HG03097 (cell line): Measurements from ENCODE around the gene SERGEF.
"Not testable (repeated sequence)": the region's sequence is repeated elsewhere in the genome, so short reads cannot be mapped to it uniquely, and the experiment has no call there.

ENCODE experiments used
- ATAC-seq: cut with Tn5 transposase; IDR thresholded peaks from one replicate; pipeline ENCODE4 v1.9.1; 2021; ENCODE audit not compliant: unreplicated experiment, low FRiP score

SERGEF gene

GRCh38 chr11:17868398-17868797 is 144.4 kb downstream of the SERGEF start:
- not testable (repeated sequence) for ATAC-seq

- ATAC-seq: no peak
Observed at GRCh38 chr11:17867341-17867740, 145.5 kb downstream of the SERGEF start.

- no peak for ATAC-seq
Observed at GRCh38 chr11:17865765-17866428, 146.9 kb downstream of the SERGEF start.

- no peak for ATAC-seq
Observed at GRCh38 chr11:17864478-17864941, 148.3 kb downstream of the SERGEF start.

- ATAC-seq: no peak
Observed at GRCh38 chr11:17861036-17861755, 151.7 kb downstream of the SERGEF start.

- ATAC-seq: no peak
Observed at GRCh38 chr11:17859552-17859951, 153.3 kb downstream of the SERGEF start.

- no peak for ATAC-seq
Observed at GRCh38 chr11:17855531-17856290, 157.1 kb downstream of the SERGEF start.

GRCh38 chr11:17853280-17853679 is 159.6 kb downstream of the SERGEF start:
- ATAC-seq: no peak

- ATAC-seq: no peak
Observed at GRCh38 chr11:17852246-17852645, 160.6 kb downstream of the SERGEF start.

GRCh38 chr11:17851697-17852096 is 161.2 kb downstream of the SERGEF start:
- ATAC-seq: no peak

- no peak for ATAC-seq
Observed at GRCh38 chr11:17850336-17850735, 162.5 kb downstream of the SERGEF start.

- no peak for ATAC-seq
Observed at GRCh38 chr11:17848715-17849114, 164.1 kb downstream of the SERGEF start.

GRCh38 chr11:17846852-17847453 is 165.9 kb downstream of the SERGEF start:
- no peak for ATAC-seq

GRCh38 chr11:17845431-17845881 is 167.4 kb downstream of the SERGEF start:
- ATAC-seq: no peak

GRCh38 chr11:17840101-17840548 is 172.7 kb downstream of the SERGEF start:
- no peak for ATAC-seq

- ATAC-seq: no peak
Observed at GRCh38 chr11:17839450-17839849, 173.4 kb downstream of the SERGEF start.

GRCh38 chr11:17838102-17838501 is 174.7 kb downstream of the SERGEF start:
- ATAC-seq: no peak

GRCh38 chr11:17831883-17832282 is 181.0 kb downstream of the SERGEF start:
- ATAC-seq: no peak

GRCh38 chr11:17831228-17831627 is 181.6 kb downstream of the SERGEF start:
- ATAC-seq: no peak

GRCh38 chr11:17828311-17828751 is 184.5 kb downstream of the SERGEF start:
- ATAC-seq: no peak

- ATAC-seq: no peak
Observed at GRCh38 chr11:17827006-17827405, 185.8 kb downstream of the SERGEF start.
